GM18499 (cell line): Measurements from ENCODE around the gene RMDN2.
"Not testable (repeated sequence)": the region's sequence is repeated elsewhere in the genome, so short reads cannot be mapped to it uniquely, and the experiment has no call there.

ENCODE experiments used
- ATAC-seq: cut with Tn5 transposase; IDR thresholded peaks from one replicate; pipeline ENCODE4 v1.9.1; 2021; ENCODE audit warnings: moderate number of reproducible peaks; ENCODE audit not compliant: insufficient read depth, unreplicated experiment

The RMDN2 gene

GRCh38 chr2:37926635-37927034 lies 1.5 kb downstream of the RMDN2 start:
- ATAC-seq = no peak

GRCh38 chr2:37928377-37928776 lies 3.3 kb downstream of the RMDN2 start:
- ATAC-seq = no peak

DNA sequence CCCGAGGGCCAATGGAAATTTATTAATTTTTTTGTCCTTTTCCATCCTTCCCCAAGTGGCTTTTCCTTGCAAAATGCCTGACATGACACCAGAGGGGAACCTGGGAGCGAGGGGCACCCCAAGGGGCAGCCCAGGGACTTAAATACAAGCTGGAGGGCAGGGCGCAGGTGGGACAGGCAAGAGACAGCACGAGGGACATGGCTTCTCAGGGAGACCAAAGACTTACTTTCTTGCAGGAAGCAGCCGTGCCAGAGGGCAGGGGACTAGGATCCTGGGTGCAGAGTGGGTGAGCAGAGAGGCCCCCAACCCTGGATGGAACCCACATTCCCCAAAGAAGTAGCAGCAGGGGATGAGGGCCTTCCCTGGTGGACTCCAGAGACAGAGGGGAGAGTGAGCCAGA lies 5.3 kb downstream of the RMDN2 start:
- ATAC-seq = not testable (repeated sequence)

GRCh38 chr2:37932873-37933272 lies 7.8 kb downstream of the RMDN2 start:
- not testable (repeated sequence) for ATAC-seq

DNA sequence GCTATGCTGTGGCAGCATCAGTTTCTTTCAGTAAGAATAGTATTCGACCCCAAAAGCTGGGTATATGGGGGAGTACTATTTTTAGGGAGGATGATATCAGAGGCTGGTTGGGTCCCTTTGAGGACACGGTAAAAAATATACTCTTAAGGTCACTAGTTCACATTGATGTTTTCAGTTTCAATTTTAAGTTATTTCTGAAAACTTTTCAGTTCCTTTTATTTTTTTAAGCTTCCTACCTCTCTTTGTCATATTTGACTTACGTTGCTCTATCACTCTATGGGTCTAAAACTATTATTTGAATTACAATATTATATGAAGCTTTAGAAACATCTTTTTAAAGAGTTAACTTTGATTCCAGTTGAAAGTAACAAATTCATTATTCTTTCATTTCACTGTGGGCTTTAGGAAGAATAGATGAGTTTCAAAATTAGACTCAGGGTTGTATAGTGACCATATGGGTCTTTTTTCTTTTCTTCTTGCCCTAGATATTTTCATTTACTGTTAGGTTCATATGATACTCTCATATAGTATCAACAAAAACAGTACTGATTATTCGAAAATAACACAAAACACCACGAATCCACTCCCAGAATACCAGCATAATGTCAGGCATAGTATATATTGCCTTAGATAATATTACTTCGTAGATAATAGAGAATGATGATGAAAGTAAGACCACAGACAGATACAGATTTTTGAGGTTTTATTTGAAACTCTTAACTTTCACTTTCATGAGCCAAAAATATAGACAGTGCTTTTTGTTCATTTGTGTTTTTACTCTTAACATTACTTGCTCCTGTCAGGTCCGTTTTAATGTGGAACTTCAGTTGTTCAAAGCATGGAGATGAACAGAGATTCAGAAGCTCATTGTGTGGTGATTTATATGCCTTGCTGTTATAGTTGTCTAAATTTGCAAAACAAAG lies 9.8 kb downstream of the RMDN2 start:
- ATAC-seq = peak; percentile 89

- not testable (repeated sequence) for ATAC-seq
These were observed 12.5 kb downstream of the RMDN2 start for GRCh38 chr2:37937568-37937967.

DNA sequence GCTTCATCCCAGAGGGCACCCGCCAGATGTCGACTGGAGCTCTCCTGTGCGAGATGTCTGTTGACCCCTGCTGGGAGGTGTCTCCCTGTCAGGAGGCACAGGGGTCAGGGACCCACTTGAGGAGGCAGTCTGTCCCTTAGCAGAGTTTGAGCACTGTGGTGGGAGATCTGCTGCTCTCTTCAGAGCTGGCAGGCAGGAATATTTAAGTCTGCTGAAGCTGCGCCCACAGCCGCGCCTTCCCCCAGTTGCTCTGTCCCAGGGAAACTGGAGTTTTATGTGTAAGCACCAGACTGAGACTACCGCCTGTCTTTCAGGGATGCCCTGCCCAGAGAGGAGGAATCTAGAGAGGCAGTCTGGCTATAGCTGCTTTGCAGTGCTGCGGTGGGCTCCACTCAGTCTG lies 16.2 kb downstream of the RMDN2 start:
- not testable (repeated sequence) for ATAC-seq

GRCh38 chr2:37944268-37944667 lies 19.2 kb downstream of the RMDN2 start:
- ATAC-seq = no peak

- ATAC-seq = no peak
These were observed 22.2 kb downstream of the RMDN2 start for GRCh38 chr2:37947306-37947705.

DNA sequence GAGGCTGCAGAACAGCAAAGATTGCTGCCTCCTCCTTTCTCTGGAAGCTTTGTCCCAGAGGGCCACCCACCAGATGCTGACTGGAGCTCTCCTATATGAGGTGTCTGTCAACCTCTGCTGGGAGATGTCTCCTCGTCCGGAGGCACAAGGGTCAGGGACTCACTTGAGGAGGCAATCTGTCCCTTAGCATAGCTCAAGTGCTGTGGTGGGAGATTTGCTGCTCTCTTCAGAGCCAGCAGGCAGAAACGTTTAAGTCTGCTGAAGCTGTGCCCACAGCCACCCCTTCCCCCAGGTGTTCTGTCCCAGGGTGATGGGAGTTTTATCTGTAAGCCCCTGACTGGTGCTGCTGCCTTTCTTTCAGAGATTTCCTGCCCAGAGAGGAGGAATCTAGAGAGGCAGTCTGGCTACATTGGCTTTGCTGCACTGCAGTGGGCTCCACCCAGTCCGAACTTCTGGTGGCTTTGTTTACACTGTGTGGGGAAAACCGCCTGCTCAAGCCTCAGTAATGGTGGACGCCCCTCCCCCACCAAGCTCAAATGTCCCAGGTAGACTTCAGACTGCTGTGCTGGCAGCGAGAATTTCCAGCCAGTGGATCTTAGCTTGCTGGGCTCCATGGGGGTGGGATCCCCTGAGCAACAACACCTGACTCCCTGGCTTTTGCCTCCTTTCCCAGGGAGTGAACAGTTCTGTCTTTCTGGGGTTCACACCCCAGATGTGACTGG lies 37.1 kb downstream of the RMDN2 start:
- ATAC-seq = not testable (repeated sequence)

DNA sequence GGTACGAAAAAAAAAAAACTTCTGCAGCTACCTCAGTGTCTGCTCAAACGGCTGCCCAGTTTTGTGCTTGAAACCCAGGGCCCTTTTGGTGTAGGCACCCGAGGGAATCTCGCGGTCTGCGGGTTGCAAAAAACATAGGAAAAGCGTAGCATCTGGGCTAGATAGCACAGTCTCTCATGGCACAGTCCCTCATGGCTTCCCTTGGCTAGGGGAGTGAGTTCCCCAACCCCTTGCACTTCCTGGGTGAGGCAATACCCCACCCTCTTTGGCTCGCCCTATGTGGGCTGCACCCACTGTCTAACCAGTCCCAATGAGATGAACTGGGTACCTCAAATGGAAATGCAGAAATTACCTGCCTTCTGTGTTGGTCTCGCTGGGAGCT lies 37.6 kb downstream of the RMDN2 start:
- ATAC-seq = not testable (repeated sequence)

DNA sequence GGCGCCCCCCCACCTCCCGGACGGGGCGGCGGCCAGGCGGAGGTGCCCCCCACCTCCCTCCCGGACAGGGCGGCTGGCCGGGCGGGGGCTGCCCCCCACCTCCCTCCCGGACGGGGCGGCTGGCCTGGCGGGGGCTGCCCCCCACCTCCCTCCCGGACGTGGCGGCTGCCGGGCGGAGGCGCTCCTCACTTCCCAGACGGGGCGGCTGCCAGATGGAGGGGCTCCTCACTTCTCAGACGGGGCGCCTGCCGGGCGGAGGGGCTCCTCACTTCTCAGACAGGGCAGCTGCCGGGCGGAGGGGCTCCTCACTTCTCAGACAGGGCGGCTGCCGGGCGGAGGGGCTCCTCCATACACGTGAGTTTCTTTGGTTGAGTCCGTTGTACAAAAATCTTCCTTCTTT lies 38.8 kb downstream of the RMDN2 start:
- not testable (repeated sequence) for ATAC-seq

- no peak for ATAC-seq
These were observed 41.2 kb downstream of the RMDN2 start for GRCh38 chr2:37966326-37966725.

DNA sequence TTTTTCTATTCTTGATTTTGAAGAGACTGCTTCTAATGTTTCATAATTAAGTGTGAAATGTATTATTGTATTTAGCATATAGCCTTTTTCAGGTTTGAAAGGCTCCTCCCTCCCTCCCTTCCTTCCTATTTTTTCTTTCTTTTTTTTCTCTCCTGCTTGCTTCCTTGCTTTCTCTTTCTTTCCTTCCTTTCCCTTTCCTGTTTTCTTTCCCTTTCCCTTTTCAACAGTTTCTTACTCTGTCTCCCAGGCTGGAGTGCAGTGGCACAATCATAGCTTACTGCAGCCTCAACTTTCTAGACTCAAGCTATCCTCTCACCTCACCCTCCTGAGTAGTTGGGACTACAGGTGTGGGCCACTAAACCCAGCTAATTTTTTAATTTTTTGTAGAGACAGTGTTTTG lies 44.6 kb downstream of the RMDN2 start:
- no peak for ATAC-seq

GRCh38 chr2:37971971-37972370 lies 46.9 kb downstream of the RMDN2 start:
- no peak for ATAC-seq

DNA sequence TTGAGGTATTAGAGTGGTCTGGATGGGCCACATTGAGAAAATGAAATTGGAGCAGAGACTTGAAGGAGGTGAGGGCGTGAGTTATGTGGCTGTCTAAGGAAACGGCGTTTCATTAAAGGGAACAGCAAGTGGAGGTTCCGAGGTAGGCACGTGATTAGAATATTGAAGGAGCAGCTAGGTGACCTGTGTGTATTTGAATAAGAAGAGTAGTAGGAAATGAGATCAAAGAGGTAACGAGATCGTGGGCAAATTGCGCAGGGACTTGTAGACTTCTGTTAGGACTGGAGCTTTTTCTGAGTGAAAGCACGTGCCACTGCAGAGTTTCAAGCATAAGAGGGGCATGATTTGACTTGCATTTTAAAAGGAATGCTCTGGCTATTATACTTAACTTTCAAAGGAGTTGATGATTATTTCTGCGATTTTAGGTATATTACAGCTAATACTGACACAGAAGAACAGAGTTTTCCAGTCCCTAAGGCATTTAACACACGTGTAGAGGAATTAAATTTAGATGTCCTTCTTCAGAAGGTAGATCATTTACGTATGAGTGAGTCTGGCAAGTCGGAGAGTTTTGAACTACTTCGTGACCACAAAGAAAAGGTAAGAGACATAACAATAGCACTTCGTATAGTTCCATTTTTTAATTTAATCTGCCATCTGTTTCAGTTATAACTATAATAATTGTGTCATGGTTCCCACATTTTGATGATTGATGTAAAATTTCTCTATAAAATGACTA lies 48.7 kb downstream of the RMDN2 start:
- no peak for ATAC-seq

DNA sequence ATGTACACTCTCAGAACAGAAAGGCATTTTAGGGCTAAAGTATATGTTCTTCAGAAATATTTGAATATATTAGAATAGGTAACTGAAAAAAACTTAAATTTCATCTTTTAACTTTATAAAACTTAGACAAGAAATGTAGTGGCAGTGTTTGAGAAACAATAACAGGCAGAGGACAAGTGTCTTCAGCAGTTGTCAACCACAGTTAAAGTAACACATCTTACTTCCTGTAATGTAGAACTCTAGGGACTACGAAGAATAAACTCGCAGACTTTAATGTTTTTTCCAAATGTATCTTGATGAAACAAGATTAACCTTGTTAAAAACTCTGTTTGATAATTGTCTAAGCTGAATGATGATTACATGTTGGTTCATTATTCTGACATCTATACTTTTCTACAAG lies 50.7 kb downstream of the RMDN2 start:
- ATAC-seq = no peak

DNA sequence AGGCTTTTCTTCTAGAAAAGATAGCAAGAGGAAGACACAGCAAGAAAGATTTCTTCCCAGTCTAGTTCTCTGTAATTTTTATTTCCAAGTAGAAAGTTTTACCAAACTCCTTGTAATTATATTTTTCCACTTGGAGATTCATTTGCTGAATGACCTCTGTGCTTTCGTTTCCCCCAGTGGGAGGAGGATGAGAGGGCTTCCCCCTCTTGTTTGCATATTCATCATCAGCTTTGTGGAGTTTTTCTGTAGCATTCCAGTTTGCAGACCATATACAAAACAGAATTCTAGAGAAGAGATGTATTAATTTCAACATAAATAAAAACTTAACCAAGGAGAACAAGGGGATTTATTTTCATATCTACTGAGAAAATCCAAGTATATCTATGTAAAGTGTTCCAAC lies 51.3 kb downstream of the RMDN2 start:
- ATAC-seq = no peak

- ATAC-seq = no peak
These were observed 57.1 kb downstream of the RMDN2 start for GRCh38 chr2:37982147-37982582.

DNA sequence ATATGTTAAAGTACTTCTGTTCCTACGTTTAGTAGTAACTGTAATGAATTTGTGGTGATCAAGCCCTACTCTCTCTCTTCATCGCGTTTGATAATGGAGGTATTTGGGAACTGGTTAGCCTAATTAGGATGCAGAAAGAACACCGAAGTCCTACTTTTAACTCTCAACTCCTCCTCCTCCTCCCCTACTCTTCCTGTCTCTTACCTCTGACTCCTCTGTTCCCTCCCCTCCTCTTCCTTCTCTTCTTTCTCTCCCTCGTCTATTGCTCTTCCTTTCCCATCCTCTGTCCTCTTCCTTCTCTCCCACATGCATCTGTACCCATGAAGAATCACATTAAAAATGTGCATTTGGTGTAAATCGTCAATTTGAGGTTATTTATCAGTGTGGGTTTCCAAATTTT lies 57.8 kb downstream of the RMDN2 start:
- no peak for ATAC-seq

- no peak for ATAC-seq
These were observed 58.6 kb downstream of the RMDN2 start for GRCh38 chr2:37983719-37984118.
